Stimulated activated naive B cell treated with anti-CD40 and anti-IgM and Interleukin-4, amounts not matched to agents 10 μg/mL and 1 μg/mL and 100 μg/mL, for 72 hours (primary cell): ENCODE measurements around the gene ANKFN1.

Source experiments
- ATAC-seq, 2 donors: fragments of 150-1000 bp; cut with Tn5 transposase; replicated peaks; 2 replicates each; pipeline ENCODE4 v1.10.0; 2021; ENCODE audit warnings: moderate library complexity in 1 of 2
- DNase-seq: peaks from one replicate; pipeline ENCODE4 v3.0.0; 2021
- H3K27ac Mint-ChIP-seq: one replicate; pipeline ENCODE4 v1.8.0; 2022; ENCODE audit warnings: mild to moderate bottlenecking, mixed read lengths
- H3K27me3 Mint-ChIP-seq, 2 donors: one replicate each; pipeline ENCODE4 v1.8.0; 2022; ENCODE audit warnings: mixed read lengths in 2 of 2
- H3K36me3 Mint-ChIP-seq, 2 donors: one replicate each; pipeline ENCODE4 v1.8.0; 2022; ENCODE audit warnings: mixed read lengths in 2 of 2, mild to moderate bottlenecking in 1 of 2
- H3K4me1 Mint-ChIP-seq, 2 donors: one replicate each; pipeline ENCODE4 v1.8.0; 2022; ENCODE audit warnings: mixed read lengths in 2 of 2, mild to moderate bottlenecking in 1 of 2
- H3K4me3 Mint-ChIP-seq, 2 donors: one replicate each; pipeline ENCODE4 v1.8.0; 2022; ENCODE audit warnings: mild to moderate bottlenecking in 2 of 2, mixed read lengths in 2 of 2, moderate library complexity in 1 of 2
- H3K9me3 Mint-ChIP-seq, 2 donors: one replicate each; pipeline ENCODE4 v1.8.0; 2022; ENCODE audit warnings: mixed read lengths in 2 of 2, mild to moderate bottlenecking in 1 of 2

Gene ANKFN1

GRCh38 chr17:56557682-56558081 is 404.4 kb downstream of the ANKFN1 start:
- no peak overlapping the region for H3K4me3 Mint-ChIP-seq
- DNase-seq (no peak), ATAC-seq (no peak)
- H3K9me3 Mint-ChIP-seq: peaks cover 0 to 5% of the 10 kb centered on the region in 2 donors
- no peak overlapping the region for H3K27ac Mint-ChIP-seq
- no peaks in the 10 kb centered on the region for H3K36me3 Mint-ChIP-seq
- H3K4me1 Mint-ChIP-seq: no peaks in the 10 kb centered on the region
- peaks cover 3 to 17% of the 10 kb centered on the region in 2 donors for H3K27me3 Mint-ChIP-seq

GRCh38 chr17:56558088-56558487 is 404.8 kb downstream of the ANKFN1 start:
- ATAC-seq: no peak
- no peak overlapping the region for H3K27ac Mint-ChIP-seq
- peaks cover 0 to 4% of the 10 kb centered on the region in 2 donors for H3K9me3 Mint-ChIP-seq
- no peaks in the 10 kb centered on the region for H3K36me3 Mint-ChIP-seq
- H3K4me1 Mint-ChIP-seq: no peaks in the 10 kb centered on the region
- H3K27me3 Mint-ChIP-seq: peaks cover 3 to 17% of the 10 kb centered on the region in 2 donors
- no peak overlapping the region for H3K4me3 Mint-ChIP-seq
- DNase-seq: no peak
